Fibroblast of villous mesenchyme (primary cell): Measurements from ENCODE around the gene ANO8. TPM values are rescaled to one million over a fixed set of nuclear protein-coding genes. Genes with fewer than 3 reads are reported as not detected.

Experiments used
- DNase-seq: peaks from one replicate; pipeline ENCODE4 v3.0.0-alpha.2; 2010; ENCODE audit warnings: low read depth
- H3K4me3 ChIP-seq: 2 replicates; pipeline ENCODE4 v1.5.1; 2011; ENCODE audit warnings: low read depth, mild to moderate bottlenecking, low read length
- CTCF ChIP-seq: IDR thresholded peaks from 2 replicates; pipeline ENCODE4 v1.5.1; 2012; ENCODE audit warnings: low read depth, mild to moderate bottlenecking, low read length; ENCODE audit not compliant: insufficient read depth
- total RNA-seq: library from RNA; depleted of rRNA; stranded (reverse); fragments of >200 nt; gene quantifications from 2 replicates; pipeline ENCODE4 v1.2.3, GENCODE V29; 2012

ANO8 gene
- total RNA-seq, 1 donor: 3.9 TPM

GRCh38 chr19:17346109-17346671, 11.5 kb upstream of the ANO8 start:
- no peak overlapping the region for H3K4me3 ChIP-seq
- peak; percentile 86 for TF ChIP-seq CTCF
- DNase-seq: peak; percentile 57

- TF ChIP-seq CTCF: no peak
These were observed 7.2 kb upstream of the ANO8 start for GRCh38 chr19:17341845-17342244.

GRCh38 chr19:17341386-17341785, 6.7 kb upstream of the ANO8 start:
- no peak for TF ChIP-seq CTCF
- DNase-seq: no peak
- H3K4me3 ChIP-seq: no peak overlapping the region

More at GRCh38 chr19:17341845-17342244, 7.2 kb upstream of the ANO8 start:
- H3K4me3 ChIP-seq: no peak overlapping the region
- no peak for DNase-seq

GRCh38 chr19:17340871-17341357, 6.3 kb upstream of the ANO8 start:
- no peak for TF ChIP-seq CTCF
- H3K4me3 ChIP-seq: no peak overlapping the region
- DNase-seq: no peak

GRCh38 chr19:17340302-17340870, 5.7 kb upstream of the ANO8 start:
- H3K4me3 ChIP-seq: no peak overlapping the region
- TF ChIP-seq CTCF: no peak
- no peak for DNase-seq

GRCh38 chr19:17339088-17339741, 4.6 kb upstream of the ANO8 start:
- no peak for TF ChIP-seq CTCF
- no peak overlapping the region for H3K4me3 ChIP-seq
- no peak for DNase-seq
